ENCODE results near the gene CDKN2A.

The CDKN2A gene

GRCh38 chr9:22028394-22028793 is 34.2 kb upstream of the CDKN2A start:
- no peak for DNase-seq (ENCODE audit: low read depth in 1 of 2, low spot score in 1 of 2)
- Histone ChIP-seq H3K4me3 (replicated peaks; ENCODE audit: insufficient read depth, low read length) (no peak overlapping the region), H3K27me3 (ENCODE audit: insufficient read depth, poor library complexity, severe bottlenecking) (no peaks in the 10 kb centered on the region), H3K27ac (replicated peaks) (no peak overlapping the region)
- TF ChIP-seq SPI1 (IDR thresholded peaks at IDR 0.05; ENCODE audit: borderline replicate concordance, low read depth) (no peak), CTCF (IDR thresholded peaks at IDR 0.05; ENCODE audit: insufficient read depth, low read length) (no peak), POLR2AphosphoS5 (IDR thresholded peaks at IDR 0.05; ENCODE audit: low read depth) (no peak), REST (IDR thresholded peaks at IDR 0.05; ENCODE audit: insufficient replicate concordance, low read depth) (no peak), GABPA (IDR thresholded peaks at IDR 0.05; ENCODE audit: low read depth) (no peak)

- no peak for DNase-seq (ENCODE audit: low read depth in 1 of 2, low spot score in 1 of 2)
- TF ChIP-seq CTCF (IDR thresholded peaks at IDR 0.05; ENCODE audit: insufficient read depth, low read length) (no peak), SPI1 (IDR thresholded peaks at IDR 0.05; ENCODE audit: borderline replicate concordance, low read depth) (no peak), GABPA (IDR thresholded peaks at IDR 0.05; ENCODE audit: low read depth) (no peak), POLR2AphosphoS5 (IDR thresholded peaks at IDR 0.05; ENCODE audit: low read depth) (no peak), REST (IDR thresholded peaks at IDR 0.05; ENCODE audit: insufficient replicate concordance, low read depth) (no peak)
- Histone ChIP-seq H3K27ac (replicated peaks) (no peak overlapping the region), H3K27me3 (ENCODE audit: insufficient read depth, poor library complexity, severe bottlenecking) (no peaks in the 10 kb centered on the region), H3K4me3 (replicated peaks; ENCODE audit: insufficient read depth, low read length) (no peak overlapping the region)
These were observed 32.5 kb upstream of the CDKN2A start for GRCh38 chr9:22026696-22027095.

GRCh38 chr9:22022396-22022795 is 28.2 kb upstream of the CDKN2A start:
- no peak overlapping the region for H3K27ac ChIP-seq (replicated peaks)
- no peak for TF ChIP-seq CTCF (IDR thresholded peaks at IDR 0.05; ENCODE audit: insufficient read depth, low read length)
- no peak for TF ChIP-seq POLR2AphosphoS5 (IDR thresholded peaks at IDR 0.05; ENCODE audit: low read depth)
- TF ChIP-seq GABPA (IDR thresholded peaks at IDR 0.05; ENCODE audit: low read depth) = no peak
- TF ChIP-seq REST (IDR thresholded peaks at IDR 0.05; ENCODE audit: insufficient replicate concordance, low read depth) = no peak
- TF ChIP-seq SPI1 (IDR thresholded peaks at IDR 0.05; ENCODE audit: borderline replicate concordance, low read depth) = no peak
- no peaks in the 10 kb centered on the region for H3K27me3 ChIP-seq (ENCODE audit: insufficient read depth, poor library complexity, severe bottlenecking)
- no peak overlapping the region for H3K4me3 ChIP-seq (replicated peaks; ENCODE audit: insufficient read depth, low read length)
- DNase-seq (ENCODE audit: low read depth in 1 of 2, low spot score in 1 of 2) = no peak
